ENCODE data around the gene SLC10A3.

The SLC10A3 gene

GRCh38 chrX:154443992-154444754, 46.3 kb downstream of the SLC10A3 start, which contains the start of gene FAM50A:
Gene FAM50A (plus strand): TSS chrX:154444141. CDS start chrX:154444236, 95 bp downstream.
- Histone ChIP-seq H3K4me1 (ENCODE audit: control insufficient read depth, insufficient read depth, low read length) (peaks cover 13% of the 10 kb centered on the region), H3K27me3 (replicated peaks; ENCODE audit: control insufficient read depth, insufficient read depth, low read length) (no peaks in the 10 kb centered on the region), H3K9ac (ENCODE audit: low read length) (peak within 1 kb of the TSS; percentile 92), H3K9me3 (ENCODE audit: control insufficient read depth, low read length) (no peaks in the 10 kb centered on the region), H3K36me3 (ENCODE audit: control insufficient read depth, insufficient read depth, low read length, severe bottlenecking) (peaks cover 22% of the 10 kb centered on the region), H3K4me3 (ENCODE audit: low read length) (peak within 1 kb of the TSS; percentile 82)
- DNase-seq (ENCODE audit: low read depth): peak; percentile 89

GRCh38 chrX:154443479-154443910, 46.9 kb downstream of the SLC10A3 start:
- Histone ChIP-seq H3K4me1 (ENCODE audit: control insufficient read depth, insufficient read depth, low read length) (peaks cover 13% of the 10 kb centered on the region), H3K36me3 (ENCODE audit: control insufficient read depth, insufficient read depth, low read length, severe bottlenecking) (peaks cover 15% of the 10 kb centered on the region), H3K27me3 (replicated peaks; ENCODE audit: control insufficient read depth, insufficient read depth, low read length) (no peaks in the 10 kb centered on the region), H3K9me3 (ENCODE audit: control insufficient read depth, low read length) (no peaks in the 10 kb centered on the region), H3K4me3 (ENCODE audit: low read length) (peak overlapping the region; percentile 54), H3K9ac (ENCODE audit: low read length) (peak overlapping the region; percentile 80)
- DNase-seq (ENCODE audit: low read depth): peak; percentile 11

GRCh38 chrX:154441984-154442707, 48.3 kb downstream of the SLC10A3 start:
- no peak overlapping the region for H3K9ac ChIP-seq (ENCODE audit: low read length)
- no peaks in the 10 kb centered on the region for H3K27me3 ChIP-seq (replicated peaks; ENCODE audit: control insufficient read depth, insufficient read depth, low read length)
- no peaks in the 10 kb centered on the region for H3K9me3 ChIP-seq (ENCODE audit: control insufficient read depth, low read length)
- no peak overlapping the region for H3K4me3 ChIP-seq (ENCODE audit: low read length)
- peaks cover 13% of the 10 kb centered on the region for H3K4me1 ChIP-seq (ENCODE audit: control insufficient read depth, insufficient read depth, low read length)
- DNase-seq (ENCODE audit: low read depth): no peak
- H3K36me3 ChIP-seq (ENCODE audit: control insufficient read depth, insufficient read depth, low read length, severe bottlenecking): peaks cover 10% of the 10 kb centered on the region

GRCh38 chrX:154441564-154441963, 48.9 kb downstream of the SLC10A3 start:
- Histone ChIP-seq H3K9me3 (ENCODE audit: control insufficient read depth, low read length) (no peaks in the 10 kb centered on the region), H3K9ac (ENCODE audit: low read length) (no peak overlapping the region), H3K36me3 (ENCODE audit: control insufficient read depth, insufficient read depth, low read length, severe bottlenecking) (peaks cover 10% of the 10 kb centered on the region), H3K4me1 (ENCODE audit: control insufficient read depth, insufficient read depth, low read length) (peaks cover 13% of the 10 kb centered on the region), H3K4me3 (ENCODE audit: low read length) (no peak overlapping the region), H3K27me3 (replicated peaks; ENCODE audit: control insufficient read depth, insufficient read depth, low read length) (no peaks in the 10 kb centered on the region)
- no peak for DNase-seq (ENCODE audit: low read depth)

- peaks cover 6% of the 10 kb centered on the region for H3K36me3 ChIP-seq (ENCODE audit: control insufficient read depth, insufficient read depth, low read length, severe bottlenecking)
- H3K9me3 ChIP-seq (ENCODE audit: control insufficient read depth, low read length): no peaks in the 10 kb centered on the region
- H3K27me3 ChIP-seq (replicated peaks; ENCODE audit: control insufficient read depth, insufficient read depth, low read length): no peaks in the 10 kb centered on the region
- peaks cover 11% of the 10 kb centered on the region for H3K4me1 ChIP-seq (ENCODE audit: control insufficient read depth, insufficient read depth, low read length)
- DNase-seq (ENCODE audit: low read depth): no peak
- H3K9ac ChIP-seq (ENCODE audit: low read length): no peak overlapping the region
- H3K4me3 ChIP-seq (ENCODE audit: low read length): no peak overlapping the region
Observed at GRCh38 chrX:154440623-154441357, 49.6 kb downstream of the SLC10A3 start.

GRCh38 chrX:154439841-154440240, 50.6 kb downstream of the SLC10A3 start:
- Histone ChIP-seq H3K36me3 (ENCODE audit: control insufficient read depth, insufficient read depth, low read length, severe bottlenecking) (peaks cover 15% of the 10 kb centered on the region), H3K27me3 (replicated peaks; ENCODE audit: control insufficient read depth, insufficient read depth, low read length) (no peaks in the 10 kb centered on the region), H3K4me3 (ENCODE audit: low read length) (no peak overlapping the region), H3K9me3 (ENCODE audit: control insufficient read depth, low read length) (no peaks in the 10 kb centered on the region), H3K9ac (ENCODE audit: low read length) (no peak overlapping the region), H3K4me1 (ENCODE audit: control insufficient read depth, insufficient read depth, low read length) (peaks cover 1% of the 10 kb centered on the region)
- no peak for DNase-seq (ENCODE audit: low read depth)

GRCh38 chrX:154437971-154438893, 52.2 kb downstream of the SLC10A3 start:
- H3K9me3 ChIP-seq (ENCODE audit: control insufficient read depth, low read length): no peaks in the 10 kb centered on the region
- peak; percentile 30 for DNase-seq (ENCODE audit: low read depth)
- peak overlapping the region; percentile 77 for H3K4me3 ChIP-seq (ENCODE audit: low read length)
- peak overlapping the region; percentile 77 for H3K9ac ChIP-seq (ENCODE audit: low read length)
- peaks cover 31% of the 10 kb centered on the region for H3K36me3 ChIP-seq (ENCODE audit: control insufficient read depth, insufficient read depth, low read length, severe bottlenecking)
- no peaks in the 10 kb centered on the region for H3K4me1 ChIP-seq (ENCODE audit: control insufficient read depth, insufficient read depth, low read length)
- no peaks in the 10 kb centered on the region for H3K27me3 ChIP-seq (replicated peaks; ENCODE audit: control insufficient read depth, insufficient read depth, low read length)
